Activated T-cell treated with anti-CD3 and anti-CD28 coated beads, Interleukin-2, amount 50 U/mL, for 24 hours (primary cell): ENCODE data around the gene LCN2.

ENCODE experiments used
- DNase-seq: peaks from one replicate; pipeline ENCODE4 v3.0.0-alpha.2; 2020
- H3K27ac Mint-ChIP-seq: 2 replicates; pipeline ENCODE4 v1.8.0; 2020; ENCODE audit warnings: mild to moderate bottlenecking, mixed read lengths
- H3K27me3 Mint-ChIP-seq: 2 replicates; pipeline ENCODE4 v1.8.0; 2020; ENCODE audit warnings: mixed read lengths
- H3K36me3 Mint-ChIP-seq: 2 replicates; pipeline ENCODE4 v1.8.0; 2020; ENCODE audit warnings: low read depth, mixed read lengths
- H3K4me1 Mint-ChIP-seq: 2 replicates; pipeline ENCODE4 v1.8.0; 2020; ENCODE audit warnings: low read depth, mixed read lengths
- H3K4me3 Mint-ChIP-seq: 2 replicates; pipeline ENCODE4 v1.8.0; 2020; ENCODE audit warnings: mild to moderate bottlenecking, moderate library complexity, mixed read lengths
- H3K9me3 Mint-ChIP-seq: 2 replicates; pipeline ENCODE4 v1.8.0; 2020; ENCODE audit warnings: mixed read lengths

The LCN2 gene

DNA sequence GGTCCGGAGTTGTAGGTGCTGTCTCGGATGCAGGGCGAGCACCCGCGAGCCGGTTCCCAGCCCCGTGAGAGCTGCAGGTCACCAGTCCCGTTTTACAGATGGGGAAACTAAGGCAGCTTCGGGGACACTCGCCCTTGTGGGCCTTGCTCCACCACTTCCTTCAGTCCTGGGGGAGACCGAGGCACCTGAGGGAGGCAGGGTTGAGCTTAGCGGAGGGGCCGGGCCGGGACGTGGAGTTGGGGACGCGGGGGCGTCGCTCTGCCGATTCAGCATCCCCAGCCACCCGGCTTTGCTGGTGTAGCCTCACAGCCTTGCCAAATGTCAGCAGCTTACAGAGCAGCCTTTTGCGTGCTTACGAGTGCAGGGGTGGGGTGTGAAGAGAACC is 11.3 kb downstream of the LCN2 start:
- Mint-ChIP-seq H3K27me3 (no peaks in the 10 kb centered on the region), H3K4me3 (peak overlapping the region; percentile 85), H3K4me1 (peaks cover 24% of the 10 kb centered on the region), H3K27ac (peak overlapping the region; percentile 87), H3K36me3 (peaks cover 46% of the 10 kb centered on the region), H3K9me3 (no peaks in the 10 kb centered on the region)
- peak; percentile 78 for DNase-seq

DNA sequence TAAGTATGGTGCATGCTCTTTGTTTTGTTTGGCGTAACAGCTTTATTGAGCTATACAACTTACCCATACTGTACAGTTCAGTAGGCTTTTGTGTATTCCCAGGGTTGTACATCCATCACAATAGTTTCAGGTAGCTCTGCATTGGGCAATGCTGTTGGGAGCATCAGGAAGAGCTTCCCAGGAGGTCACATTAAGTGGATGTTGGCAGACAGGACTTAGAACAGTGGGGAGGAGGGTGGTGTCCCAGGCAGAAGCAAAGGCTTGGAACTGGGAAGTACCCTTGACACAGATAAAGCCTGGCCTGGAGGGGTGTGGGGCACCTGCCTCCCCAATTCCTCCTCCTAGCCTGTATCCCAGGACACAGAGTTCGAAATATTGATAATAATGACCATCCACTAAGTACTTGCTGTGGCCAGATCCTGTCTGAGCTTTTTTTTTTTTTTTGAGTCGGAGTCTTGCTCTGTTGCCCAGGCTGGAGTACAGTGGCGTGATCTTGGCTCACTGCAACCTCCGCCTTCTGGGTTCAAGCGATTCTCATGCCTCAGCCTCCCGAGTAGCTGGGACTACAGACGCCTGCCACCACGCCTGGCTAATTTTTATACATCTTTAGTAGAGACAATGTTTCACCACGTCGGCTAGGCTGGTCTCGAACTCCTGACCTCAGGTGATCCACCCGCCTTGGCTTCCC is 12.1 kb downstream of the LCN2 start:
- Mint-ChIP-seq H3K27me3 (no peaks in the 10 kb centered on the region), H3K9me3 (no peaks in the 10 kb centered on the region), H3K4me3 (peak overlapping the region; percentile 85), H3K27ac (peak overlapping the region; percentile 87), H3K36me3 (peaks cover 52% of the 10 kb centered on the region), H3K4me1 (peaks cover 24% of the 10 kb centered on the region)
- no peak for DNase-seq

- DNase-seq, result no peak
- Mint-ChIP-seq H3K4me3 (peak overlapping the region; percentile 85), H3K4me1 (peaks cover 24% of the 10 kb centered on the region), H3K36me3 (peaks cover 63% of the 10 kb centered on the region), H3K27me3 (no peaks in the 10 kb centered on the region), H3K9me3 (no peaks in the 10 kb centered on the region), H3K27ac (peak overlapping the region; percentile 70)
Measured at GRCh38 chr9:128162215-128163026, 13.2 kb downstream of the LCN2 start.

GRCh38 chr9:128163027-128163515 is 13.8 kb downstream of the LCN2 start:
- DNase-seq, result no peak
- Mint-ChIP-seq H3K4me3 (no peak overlapping the region), H3K27ac (peak overlapping the region; percentile 70), H3K36me3 (peaks cover 69% of the 10 kb centered on the region), H3K4me1 (peaks cover 24% of the 10 kb centered on the region), H3K27me3 (no peaks in the 10 kb centered on the region), H3K9me3 (no peaks in the 10 kb centered on the region)

- peak overlapping the region; percentile 49 for H3K27ac Mint-ChIP-seq
- no peaks in the 10 kb centered on the region for H3K27me3 Mint-ChIP-seq
- peaks cover 73% of the 10 kb centered on the region for H3K36me3 Mint-ChIP-seq
- DNase-seq, result no peak
- H3K4me3 Mint-ChIP-seq, result no peak overlapping the region
- H3K9me3 Mint-ChIP-seq, result no peaks in the 10 kb centered on the region
- H3K4me1 Mint-ChIP-seq, result peaks cover 27% of the 10 kb centered on the region
Measured at GRCh38 chr9:128163523-128164306, 14.5 kb downstream of the LCN2 start.

GRCh38 chr9:128164307-128164885 is 15.1 kb downstream of the LCN2 start:
- Mint-ChIP-seq H3K27me3 (no peaks in the 10 kb centered on the region), H3K36me3 (peaks cover 80% of the 10 kb centered on the region), H3K9me3 (no peaks in the 10 kb centered on the region), H3K4me1 (peaks cover 24% of the 10 kb centered on the region), H3K27ac (peak overlapping the region; percentile 49), H3K4me3 (no peak overlapping the region)
- no peak for DNase-seq

GRCh38 chr9:128166169-128166568 is 16.9 kb downstream of the LCN2 start:
- H3K36me3 Mint-ChIP-seq, result peaks cover 86% of the 10 kb centered on the region

GRCh38 chr9:128167209-128167608 is 18.0 kb downstream of the LCN2 start:
- Mint-ChIP-seq H3K4me3 (no peak overlapping the region), H3K36me3 (peaks cover 81% of the 10 kb centered on the region), H3K4me1 (peaks cover 10% of the 10 kb centered on the region), H3K27me3 (no peaks in the 10 kb centered on the region), H3K9me3 (no peaks in the 10 kb centered on the region), H3K27ac (peak overlapping the region; percentile 67)
- DNase-seq, result no peak

More at GRCh38 chr9:128166169-128166568, 16.9 kb downstream of the LCN2 start:
- no peak for DNase-seq
- Mint-ChIP-seq H3K4me3 (no peak overlapping the region), H3K9me3 (no peaks in the 10 kb centered on the region), H3K27me3 (no peaks in the 10 kb centered on the region), H3K4me1 (peaks cover 18% of the 10 kb centered on the region), H3K27ac (no peak overlapping the region)

GRCh38 chr9:128168731-128169308 is 19.6 kb downstream of the LCN2 start:
- Mint-ChIP-seq H3K27me3 (no peaks in the 10 kb centered on the region), H3K4me3 (no peak overlapping the region), H3K27ac (peak overlapping the region; percentile 38), H3K4me1 (peaks cover 5% of the 10 kb centered on the region), H3K36me3 (peaks cover 75% of the 10 kb centered on the region), H3K9me3 (no peaks in the 10 kb centered on the region)
- DNase-seq, result no peak

DNA sequence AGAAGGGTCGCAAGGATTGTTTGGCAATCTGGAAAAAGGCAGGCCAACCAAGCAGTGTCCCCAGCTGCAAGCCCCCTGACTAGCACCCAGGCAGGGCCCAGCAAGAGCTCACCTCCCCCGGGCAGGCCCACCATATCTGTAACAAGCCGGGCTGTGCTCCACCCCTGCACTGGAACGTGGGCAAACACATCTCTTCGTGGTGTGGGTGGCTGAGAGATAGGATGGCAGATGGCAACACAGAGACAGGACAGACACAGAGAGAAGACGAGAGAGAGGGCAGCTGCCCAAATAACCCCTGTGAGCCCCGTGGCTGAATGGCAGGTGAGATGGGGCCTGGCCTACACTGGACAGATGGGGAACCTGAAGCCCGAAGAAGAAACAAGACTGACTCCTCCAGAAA is 20.2 kb downstream of the LCN2 start:
- no peak for DNase-seq
- H3K27ac Mint-ChIP-seq, result no peak overlapping the region
- H3K27me3 Mint-ChIP-seq, result no peaks in the 10 kb centered on the region
- H3K36me3 Mint-ChIP-seq, result peaks cover 75% of the 10 kb centered on the region
- H3K4me3 Mint-ChIP-seq, result no peak overlapping the region
- peaks cover 5% of the 10 kb centered on the region for H3K4me1 Mint-ChIP-seq
- H3K9me3 Mint-ChIP-seq, result no peaks in the 10 kb centered on the region

GRCh38 chr9:128169925-128170324 is 20.7 kb downstream of the LCN2 start:
- H3K36me3 Mint-ChIP-seq, result peaks cover 75% of the 10 kb centered on the region
- H3K4me1 Mint-ChIP-seq, result peaks cover 5% of the 10 kb centered on the region
- H3K27ac Mint-ChIP-seq, result no peak overlapping the region
- DNase-seq, result no peak
- no peaks in the 10 kb centered on the region for H3K9me3 Mint-ChIP-seq
- H3K27me3 Mint-ChIP-seq, result no peaks in the 10 kb centered on the region
- no peak overlapping the region for H3K4me3 Mint-ChIP-seq

DNA sequence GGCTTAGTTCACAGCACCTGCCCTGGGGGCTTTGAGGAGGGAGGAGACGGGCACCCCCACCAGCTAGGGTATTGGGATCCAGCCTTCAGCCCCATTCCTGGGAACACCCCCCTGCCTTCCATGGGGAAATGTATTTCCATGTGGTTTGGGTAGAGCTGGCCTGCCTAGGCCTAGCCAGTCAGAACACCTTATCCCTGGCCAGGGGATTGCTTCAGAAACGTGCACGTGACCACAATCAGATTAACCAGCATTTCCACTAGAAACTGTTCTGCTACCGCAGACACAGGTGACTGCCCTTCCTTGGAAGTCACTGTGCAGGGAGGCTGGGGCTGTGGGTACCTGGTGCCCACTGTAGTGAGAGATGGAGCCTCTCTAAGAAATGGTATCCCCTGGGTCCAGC is 24.8 kb downstream of the LCN2 start:
- Mint-ChIP-seq H3K36me3 (peaks cover 80% of the 10 kb centered on the region), H3K9me3 (no peaks in the 10 kb centered on the region), H3K27me3 (no peaks in the 10 kb centered on the region), H3K4me1 (peaks cover 2% of the 10 kb centered on the region), H3K27ac (no peak overlapping the region), H3K4me3 (no peak overlapping the region)
- no peak for DNase-seq

GRCh38 chr9:128175102-128175563 is 25.9 kb downstream of the LCN2 start:
- no peaks in the 10 kb centered on the region for H3K9me3 Mint-ChIP-seq
- peaks cover 80% of the 10 kb centered on the region for H3K36me3 Mint-ChIP-seq
- H3K27ac Mint-ChIP-seq, result peak overlapping the region; percentile 9
- H3K4me3 Mint-ChIP-seq, result no peak overlapping the region
- DNase-seq, result no peak
- peaks cover under 1% of the 10 kb centered on the region for H3K4me1 Mint-ChIP-seq
- H3K27me3 Mint-ChIP-seq, result no peaks in the 10 kb centered on the region

- H3K36me3 Mint-ChIP-seq, result peaks cover 81% of the 10 kb centered on the region
- H3K27ac Mint-ChIP-seq, result peak overlapping the region; percentile 23
- H3K4me1 Mint-ChIP-seq, result no peaks in the 10 kb centered on the region
- no peak overlapping the region for H3K4me3 Mint-ChIP-seq
- no peaks in the 10 kb centered on the region for H3K9me3 Mint-ChIP-seq
- DNase-seq, result no peak
- H3K27me3 Mint-ChIP-seq, result no peaks in the 10 kb centered on the region
Measured at GRCh38 chr9:128175726-128176125, 26.5 kb downstream of the LCN2 start.
